H1 (cell line): ENCODE results near the gene KRT12. TPM values are rescaled to one million over a fixed set of nuclear protein-coding genes. Genes with fewer than 3 reads are reported as not detected.

Experiments
- CTCF ChIA-PET: fragments of 300-600 bp; sonication (Branson Sonifier 250); formaldehyde crosslinking; loops from one replicate; lab custom pipeline; 2021; ENCODE audit not compliant: partially characterized antibody; lab: Charles Lee
- POLR2A ChIA-PET: fragments of 300-600 bp; sonication (Branson Sonifier 250); formaldehyde crosslinking; loops from one replicate; lab custom pipeline; 2021; ENCODE audit warnings: inconsistent platforms; ENCODE audit not compliant: partially characterized antibody; lab: Charles Lee
- DNase-seq, 2 experiments: peaks; one replicate each; pipeline versions ENCODE4 v3.0.0 to v3.0.0-alpha.2; 2010 to 2022; ENCODE audit warnings: low spot score in 2 of 2, low read depth in 1 of 2, mixed read lengths in 1 of 2
- FAIRE-seq: peaks from 2 replicates; lab custom pipeline; 2011; peaks lifted over from hg19 to GRCh38; lab: Jason Lieb, UNC
- H2AFZ ChIP-seq: 2 replicates; pipeline ENCODE4 v1.8.1; 2012; ENCODE audit warnings: low read length, inconsistent platforms
- H2AK5ac ChIP-seq: 2 replicates; pipeline ENCODE4 v1.6.1; 2013; ENCODE audit warnings: low read depth, low read length
- H2BK120ac ChIP-seq: replicated peaks from 2 replicates; pipeline ENCODE3; 2013; ENCODE audit warnings: low read depth, low read length, inconsistent platforms
- H2BK12ac ChIP-seq: 2 replicates; pipeline ENCODE4 v1.6.1; 2013; ENCODE audit warnings: low read depth, low read length
- H2BK15ac ChIP-seq: 2 replicates; pipeline ENCODE4 v1.6.1; 2013; ENCODE audit warnings: low read length
- H2BK20ac ChIP-seq: 2 replicates; pipeline ENCODE4 v1.6.1; 2013; ENCODE audit warnings: low read length
- H2BK5ac ChIP-seq: 2 replicates; pipeline ENCODE4 v1.6.1; 2013; ENCODE audit warnings: low read depth, low read length
- H3K14ac ChIP-seq: 2 replicates; pipeline ENCODE4 v1.6.1; 2013; ENCODE audit warnings: inconsistent platforms; ENCODE audit not compliant: insufficient read length
- H3K18ac ChIP-seq: 2 replicates; pipeline ENCODE4 v1.6.1; 2013; ENCODE audit warnings: low read length; ENCODE audit errors: extremely low read depth
- H3K23ac ChIP-seq: 2 replicates; pipeline ENCODE4 v1.6.1; 2013; ENCODE audit warnings: inconsistent platforms; ENCODE audit not compliant: insufficient read length
- H3K23me2 ChIP-seq: 2 replicates; pipeline ENCODE4 v1.6.1; 2013; ENCODE audit warnings: low read depth, low read length
- H3K27ac ChIP-seq: 2 replicates; pipeline ENCODE4 v1.6.1; 2011; ENCODE audit warnings: low read depth, low read length, inconsistent platforms
- H3K27me3 ChIP-seq, 4 experiments: replicated peaks in 1 of 4; 1 replicate in 1 of 4; 2 replicates in 3 of 4; pipeline versions ENCODE4 v1.6.1 to v1.8.1; 2011 to 2013; ENCODE audit warnings: low read length in 3 of 4, mild to moderate bottlenecking in 3 of 4, inconsistent platforms in 2 of 4, mixed read lengths in 2 of 4, moderate library complexity in 1 of 4; ENCODE audit not compliant: control insufficient read depth in 3 of 4, insufficient read depth in 3 of 4; ENCODE audit errors: extremely low read depth in 1 of 4
- H3K36me3 ChIP-seq, 4 experiments: 2 replicates each; pipeline versions ENCODE4 v1.6.1 to v1.8.1; 2011 to 2013; ENCODE audit warnings: mild to moderate bottlenecking in 4 of 4, low read length in 3 of 4, moderate library complexity in 2 of 4, control low read depth in 1 of 4, inconsistent platforms in 1 of 4; ENCODE audit not compliant: insufficient read depth in 4 of 4, control insufficient read depth in 2 of 4
- H3K4ac ChIP-seq: replicated peaks from 2 replicates; pipeline ENCODE3; 2013; ENCODE audit warnings: low read length, low read depth, mixed read lengths, inconsistent platforms; ENCODE audit not compliant: insufficient read length
- H3K4me1 ChIP-seq, 4 experiments: replicated peaks in 1 of 4; 1 replicate in 1 of 4; 2 replicates in 3 of 4; pipeline versions ENCODE4 v1.6.1 to v1.8.1; 2011 to 2013; ENCODE audit warnings: low read length in 3 of 4, inconsistent platforms in 2 of 4, mixed read lengths in 1 of 4; ENCODE audit not compliant: insufficient read depth in 4 of 4, control insufficient read depth in 3 of 4
- H3K4me2 ChIP-seq, 2 experiments: 2 replicates each; pipeline versions ENCODE4 v1.6.1 to v1.8.1; 2011 to 2013; ENCODE audit warnings: low read depth in 2 of 2, low read length in 2 of 2, control low read depth in 1 of 2, inconsistent platforms in 1 of 2, mild to moderate bottlenecking in 1 of 2; ENCODE audit not compliant: insufficient read depth in 1 of 2
- H3K4me3 ChIP-seq, 4 experiments: fragments of 200-600, 300-600 bp in 1 of 4; sonication (generic), shearing (Covaris generic), sonication (Bioruptor Twin) in 1 of 4; 2 replicates each; pipeline versions ENCODE4 v1.5.1 to v1.8.1; 2011 to 2016; ENCODE audit warnings: low read length in 4 of 4, low read depth in 3 of 4, control low read depth in 2 of 4, inconsistent platforms in 2 of 4, mild to moderate bottlenecking in 2 of 4, mixed read lengths in 1 of 4, moderate library complexity in 1 of 4; ENCODE audit not compliant: insufficient read depth in 2 of 4; ENCODE audit errors: extremely low read depth in 1 of 4
- H3K56ac ChIP-seq: replicated peaks from 2 replicates; pipeline ENCODE3; 2013; ENCODE audit warnings: low read depth, mild to moderate bottlenecking, mixed read lengths, low read length, inconsistent platforms; ENCODE audit not compliant: insufficient read length
- H3K79me1 ChIP-seq: 2 replicates; pipeline ENCODE4 v1.6.1; 2013; ENCODE audit warnings: low read depth, low read length, control low read depth
- H3K79me2 ChIP-seq, 2 experiments: 2 replicates each; pipeline versions ENCODE4 v1.6.1 to v1.8.1; 2012 to 2013; ENCODE audit warnings: low read length in 2 of 2, mild to moderate bottlenecking in 2 of 2, inconsistent platforms in 1 of 2; ENCODE audit not compliant: insufficient read depth in 2 of 2, control insufficient read depth in 1 of 2
- H3K9ac ChIP-seq, 4 experiments: replicated peaks in 1 of 4; 1 replicate in 1 of 4; 2 replicates in 3 of 4; pipeline versions ENCODE4 v1.6.1 to v1.8.1; 2011 to 2013; ENCODE audit warnings: low read depth in 3 of 4, low read length in 3 of 4, control low read depth in 2 of 4, mild to moderate bottlenecking in 2 of 4, moderate library complexity in 2 of 4, inconsistent platforms in 1 of 4; ENCODE audit errors: extremely low read depth in 1 of 4
- H3K9me3 ChIP-seq, 2 experiments: 2 replicates each; pipeline versions ENCODE4 v1.6.1 to v1.8.1; 2012 to 2013; ENCODE audit warnings: mild to moderate bottlenecking in 2 of 2, moderate library complexity in 2 of 2, control low read depth in 1 of 2, inconsistent platforms in 1 of 2, low read depth in 1 of 2, low read length in 1 of 2, mixed read lengths in 1 of 2; ENCODE audit not compliant: insufficient read depth in 2 of 2
- H4K20me1 ChIP-seq, 2 experiments: replicated peaks in 1 of 2; 2 replicates each; pipeline versions ENCODE3 to v1.8.1; 2011 to 2013; ENCODE audit warnings: inconsistent platforms in 2 of 2, low read length in 2 of 2, mild to moderate bottlenecking in 1 of 2; ENCODE audit not compliant: insufficient read depth in 2 of 2, control insufficient read depth in 1 of 2
- H4K5ac ChIP-seq: 2 replicates; pipeline ENCODE4 v1.6.1; 2013; ENCODE audit warnings: low read length, low read depth, mixed read lengths, inconsistent platforms; ENCODE audit not compliant: insufficient read length
- H4K8ac ChIP-seq: 2 replicates; pipeline ENCODE4 v1.8.0; 2013; ENCODE audit warnings: mild to moderate bottlenecking, moderate library complexity, low read length, inconsistent platforms; ENCODE audit not compliant: insufficient read depth; ENCODE audit errors: extremely low read depth
- H4K91ac ChIP-seq: replicated peaks from 2 replicates; pipeline ENCODE3; 2013; ENCODE audit warnings: low read length, mixed read lengths, inconsistent platforms; ENCODE audit not compliant: insufficient read length
- BACH1 ChIP-seq: IDR thresholded peaks from 2 replicates; pipeline ENCODE4 v1.6.1; 2012; ENCODE audit warnings: low read length, improper control_type of control experiment
- CEBPB ChIP-seq: IDR thresholded peaks from 2 replicates; pipeline ENCODE4 v1.6.1; 2012; ENCODE audit warnings: low read depth, low read length
- CTBP2 ChIP-seq: IDR thresholded peaks from 2 replicates; pipeline ENCODE4 v1.7.0; 2011; ENCODE audit warnings: borderline replicate concordance, mild to moderate bottlenecking, moderate library complexity, mixed read lengths, low read length; ENCODE audit not compliant: insufficient read depth, insufficient read length
- HDAC6 ChIP-seq: IDR thresholded peaks from one replicate; pipeline ENCODE4 v1.7.1; 2012; ENCODE audit warnings: low read depth, mild to moderate bottlenecking, inconsistent platforms, low read length, moderate library complexity
- KDM4A ChIP-seq: IDR thresholded peaks from one replicate; pipeline ENCODE4 v1.7.1; 2012; ENCODE audit warnings: low read depth, mild to moderate bottlenecking, moderate library complexity, low read length, inconsistent platforms; ENCODE audit not compliant: severe bottlenecking
- PHF8 ChIP-seq: fragments of 200-600 bp; sonication (generic); conservative IDR thresholded peaks from 2 replicates; pipeline ENCODE4 v1.7.1; 2012; ENCODE audit warnings: low read depth, mild to moderate bottlenecking, inconsistent platforms, low read length, moderate library complexity
- POU5F1 ChIP-seq: IDR thresholded peaks from 2 replicates; pipeline ENCODE4 v1.6.1; 2011; ENCODE audit warnings: low read depth, mild to moderate bottlenecking, low read length, moderate library complexity
- RFX5 ChIP-seq: IDR thresholded peaks from 2 replicates; pipeline ENCODE4 v1.6.1; 2011; ENCODE audit warnings: low read depth, low read length, improper control_type of control experiment, borderline replicate concordance
- SAP30 ChIP-seq: fragments of 300-600 bp; sonication (generic); IDR thresholded peaks from 2 replicates; pipeline ENCODE4 v1.7.1; 2012; ENCODE audit warnings: low read length, moderate library complexity, mild to moderate bottlenecking, inconsistent platforms; ENCODE audit not compliant: insufficient read depth, insufficient replicate concordance
- SIRT6 ChIP-seq: IDR thresholded peaks from one replicate; pipeline ENCODE4 v1.7.1; 2012; ENCODE audit warnings: low read length, inconsistent platforms
- TBP ChIP-seq: IDR thresholded peaks from 2 replicates; pipeline ENCODE4 v1.6.1; 2011; ENCODE audit warnings: low read depth, low read length, improper control_type of control experiment
- TEAD4 ChIP-seq: IDR thresholded peaks from 2 replicates; pipeline ENCODE4 v1.6.1; 2012; ENCODE audit warnings: low read depth, low read length, inconsistent platforms, mixed read lengths
- WGBS, 2 experiments: shearing (Covaris generic) in 1 of 2; methylation state at CpG; one replicate each; pipeline versions ENCODE4 v1.1.6 to v1.1.7; 2013 to 2015; ENCODE audit warnings: low lambda C conversion rate in 2 of 2, mixed read lengths in 2 of 2, inconsistent platforms in 1 of 2, low coverage in 1 of 2, missing lambda C conversion rate in 1 of 2; ENCODE audit not compliant: insufficient replicate concordance in 2 of 2, insufficient coverage in 1 of 2, insufficient read length in 1 of 2; ENCODE audit errors: extremely low coverage in 1 of 2, missing lambda C conversion rate in 1 of 2; 5-methylcytosine and 5-hydroxymethylcytosine counted together
- polyA plus RNA-seq, 7 experiments: library from polyadenylated mRNA; depleted of rRNA in 3 of 7; stranded (reverse) in 5 of 7; unstranded in 2 of 7; fragments of >200 nt in 5 of 7; fragments of 200-250 nt in 2 of 7; gene quantifications; 1 replicate in 5 of 7; 2 replicates in 1 of 7; 4 replicates in 1 of 7; pipeline versions ENCODE4 v1.2.1 to v1.2.3, GENCODE V29; 2011 to 2013; ENCODE audit warnings: missing spikeins in 2 of 7, mixed read lengths in 2 of 7
- total RNA-seq: library from RNA; stranded (reverse); fragmentation: NEBNext Ultra II Directional; extraction: Animal tissue kit (Norgen Biotek cat#: 25700); gene quantifications from 2 replicates; pipeline ENCODE4 v1.2.1, GENCODE V29; 2021
- TF ChIP-seq, protein P1 (sequence below): IDR thresholded peaks from 2 replicates; pipeline ENCODE4 v1.6.1; 2012; ENCODE audit warnings: low read length, inconsistent platforms

KRT12 gene
- total and polyA plus RNA-seq, 2 of the 8 experiments (the other 6 are each of a cell fraction or from before 2014, with no cell fraction given), result not detected

DNA sequence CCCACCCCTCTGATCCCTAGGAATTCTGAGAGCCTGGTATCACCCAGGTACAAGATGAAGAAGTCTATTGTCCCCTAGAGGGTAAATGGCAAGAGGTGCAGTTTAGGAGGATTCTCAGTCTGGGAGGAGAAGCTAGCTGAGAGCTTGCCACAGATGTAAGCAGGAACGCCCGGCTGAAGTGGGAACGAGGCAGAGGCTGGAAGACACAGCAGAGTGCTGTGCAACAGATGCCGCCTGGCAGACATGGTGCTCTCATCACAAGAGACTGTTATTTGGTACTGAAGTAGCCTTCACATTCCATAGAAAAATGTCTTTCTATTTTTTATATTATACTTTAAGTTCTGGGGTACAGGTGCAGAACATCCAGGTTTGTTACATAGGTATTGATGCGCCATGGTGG, 38.3 kb upstream of the KRT12 start:
- no peak for DNase-seq
- Histone ChIP-seq H2BK15ac (no peak overlapping the region), H3K9ac (no peak overlapping the region), H2AK5ac (no peak overlapping the region), H3K36me3 (no peaks in the 10 kb centered on the region), H3K4me2 (no peak overlapping the region), H2BK12ac (no peak overlapping the region), H2BK20ac (no peak overlapping the region), H3K79me1 (no peaks in the 10 kb centered on the region), H2BK120ac (no peak overlapping the region), H3K18ac (no peak overlapping the region), H4K5ac (no peak overlapping the region), H3K23me2 (no peaks in the 10 kb centered on the region), H3K27ac (no peak overlapping the region), H3K23ac (no peak overlapping the region), H3K27me3 (no peaks in the 10 kb centered on the region), H3K79me2 (no peaks in the 10 kb centered on the region), H3K4me3 (no peak overlapping the region), H4K20me1 (no peaks in the 10 kb centered on the region), H3K4ac (no peak overlapping the region), H4K8ac (no peak overlapping the region), H3K4me1 (peaks cover 0 to 3% (median 1%) of the 10 kb centered on the region in 4 experiments; a peak in 2 of 7 replicates), H2BK5ac (no peak overlapping the region), H2AFZ (no peak overlapping the region), H3K56ac (no peak overlapping the region), H4K91ac (no peak overlapping the region), H3K9me3 (no peaks in the 10 kb centered on the region), H3K14ac (no peak overlapping the region)
- 84% methylated on average over 5 of the region's 5 CpGs; no CpG with 5 or more reads in 1 of the 2 experiments for WGBS, 2 experiments
- POLR2A ChIA-PET, result interaction anchor here (0.7 kb wide), 1 partner anchor 424 kb away, joined by 3 read pairs; no protein-coding TSS in a partner anchor
- TF ChIP-seq BACH1 (no peak), SIRT6 (no peak), TEAD4 (no peak), RFX5 (no peak), SAP30 (no peak), CEBPB (no peak), PHF8 (no peak), TBP (no peak), CTBP2 (no peak), HDAC6 (no peak), KDM4A (no peak), POU5F1 (no peak)
- TF ChIP-seq, protein P1, sequence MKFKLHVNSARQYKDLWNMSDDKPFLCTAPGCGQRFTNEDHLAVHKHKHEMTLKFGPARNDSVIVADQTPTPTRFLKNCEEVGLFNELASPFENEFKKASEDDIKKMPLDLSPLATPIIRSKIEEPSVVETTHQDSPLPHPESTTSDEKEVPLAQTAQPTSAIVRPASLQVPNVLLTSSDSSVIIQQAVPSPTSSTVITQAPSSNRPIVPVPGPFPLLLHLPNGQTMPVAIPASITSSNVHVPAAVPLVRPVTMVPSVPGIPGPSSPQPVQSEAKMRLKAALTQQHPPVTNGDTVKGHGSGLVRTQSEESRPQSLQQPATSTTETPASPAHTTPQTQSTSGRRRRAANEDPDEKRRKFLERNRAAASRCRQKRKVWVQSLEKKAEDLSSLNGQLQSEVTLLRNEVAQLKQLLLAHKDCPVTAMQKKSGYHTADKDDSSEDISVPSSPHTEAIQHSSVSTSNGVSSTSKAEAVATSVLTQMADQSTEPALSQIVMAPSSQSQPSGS, result no peak
- FAIRE-seq, result no peak
- CTCF ChIA-PET, result interaction anchor here (0.6 to 1.6 kb wide), 5 partner anchors 330 to 743 kb away, joined by 3 to 4 read pairs (median 3); no protein-coding TSS in a partner anchor
